HG03159 (cell line): ENCODE measurements around the gene RYR3.

Experiments used
- ATAC-seq: cut with Tn5 transposase; IDR thresholded peaks from one replicate; pipeline ENCODE4 v1.9.1; 2021; ENCODE audit warnings: mild to moderate bottlenecking, moderate library complexity; ENCODE audit not compliant: unreplicated experiment

The RYR3 gene

DNA sequence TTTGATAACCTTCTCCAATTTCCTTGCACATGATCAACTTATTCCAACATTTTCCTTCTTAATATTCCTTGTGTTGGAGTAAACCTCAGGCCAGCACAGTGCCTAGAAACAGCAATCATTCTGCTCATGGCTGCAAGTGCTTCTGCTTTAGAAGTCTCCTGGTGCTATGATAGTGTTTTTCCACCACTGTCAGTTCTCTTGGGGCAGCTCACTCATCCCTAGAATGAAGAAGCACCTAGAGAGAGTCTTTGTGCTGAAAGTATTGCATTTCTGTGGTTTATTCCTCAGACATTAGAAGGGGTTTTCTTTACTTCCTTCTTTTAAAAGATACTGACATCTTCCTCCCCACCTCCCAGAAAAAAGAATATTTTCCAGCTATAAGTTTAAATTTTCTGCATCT lies 183.5 kb downstream of the RYR3 start:
- no peak for ATAC-seq

DNA sequence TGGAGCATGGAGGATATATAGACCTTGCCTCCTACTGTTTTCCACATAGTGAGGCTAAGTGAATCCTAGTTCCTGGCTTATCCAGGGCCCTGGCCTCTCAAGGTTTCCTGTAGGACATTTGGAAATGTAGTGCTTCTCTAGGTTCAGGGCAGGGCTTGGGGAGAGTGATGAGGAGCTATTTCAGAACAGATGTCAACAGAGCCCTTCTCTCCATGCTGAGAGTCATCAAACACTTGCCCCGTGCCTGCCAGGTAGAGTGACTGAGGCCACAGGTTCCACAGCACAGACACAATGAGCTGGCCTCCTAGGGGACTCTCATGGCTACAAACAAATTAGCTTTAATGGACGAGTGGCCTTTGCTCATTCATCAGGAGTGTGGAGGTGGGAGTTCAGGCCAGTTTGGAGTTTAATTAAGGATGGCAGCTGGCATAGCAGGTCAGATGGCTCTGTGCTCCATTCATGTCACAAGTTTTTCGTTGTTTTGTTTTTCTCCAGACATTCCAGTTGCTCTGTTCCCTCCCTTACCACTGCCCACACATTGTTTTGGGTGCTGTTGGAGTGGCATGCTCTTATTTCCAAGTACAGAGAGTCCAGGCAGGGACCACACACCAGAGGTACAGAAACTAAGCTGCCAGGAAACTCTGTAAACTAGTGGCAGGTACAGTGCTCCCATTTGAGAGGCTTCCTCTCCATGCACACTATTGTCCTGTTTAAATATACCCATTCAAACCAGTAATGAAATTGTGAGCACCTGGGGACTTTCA lies 189.8 kb downstream of the RYR3 start:
- ATAC-seq = no peak

DNA sequence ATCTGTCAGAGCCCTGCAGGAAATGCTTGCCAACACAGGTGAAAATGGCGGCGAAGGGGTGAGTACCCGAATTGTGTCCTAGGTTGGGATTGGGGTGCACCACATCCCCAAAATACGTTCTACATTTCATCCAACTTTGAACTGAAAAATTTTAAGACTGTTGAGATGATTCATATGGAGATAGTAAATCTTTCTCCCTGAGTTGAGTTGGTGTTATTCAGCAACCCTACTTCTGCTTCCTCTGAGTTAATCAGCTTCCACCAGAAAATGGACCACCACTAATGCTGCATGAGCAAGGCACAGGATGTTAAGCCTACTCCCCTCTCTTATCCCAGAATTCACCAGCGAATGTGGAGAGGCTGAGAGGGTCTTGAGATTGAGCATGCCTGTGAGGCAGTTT lies 192.9 kb downstream of the RYR3 start:
- ATAC-seq = no peak

DNA sequence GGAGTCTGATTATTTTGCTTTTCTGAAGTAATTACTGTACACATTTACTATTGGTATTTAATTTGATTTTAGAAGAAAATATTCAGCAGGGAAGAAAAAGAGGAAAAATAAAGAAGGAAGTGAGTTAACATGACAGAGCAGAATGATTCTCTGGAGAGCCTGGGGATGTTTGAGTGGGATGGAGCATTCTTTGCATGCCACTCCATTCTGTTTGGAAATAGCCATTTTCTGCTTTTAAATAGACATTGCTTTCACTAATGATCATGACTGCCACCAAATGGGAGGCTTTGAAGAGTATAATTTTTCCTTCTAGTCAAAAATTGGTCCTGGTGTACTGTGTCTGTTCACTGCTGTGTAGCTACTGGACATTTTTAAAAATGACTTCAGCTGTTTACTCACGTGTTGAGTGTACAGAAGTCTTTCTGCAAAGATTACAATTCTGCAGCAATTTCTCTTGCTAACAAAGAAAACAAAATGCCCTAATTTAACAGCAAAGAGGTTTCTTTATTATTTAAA lies 196.1 kb downstream of the RYR3 start:
- ATAC-seq = no peak

DNA sequence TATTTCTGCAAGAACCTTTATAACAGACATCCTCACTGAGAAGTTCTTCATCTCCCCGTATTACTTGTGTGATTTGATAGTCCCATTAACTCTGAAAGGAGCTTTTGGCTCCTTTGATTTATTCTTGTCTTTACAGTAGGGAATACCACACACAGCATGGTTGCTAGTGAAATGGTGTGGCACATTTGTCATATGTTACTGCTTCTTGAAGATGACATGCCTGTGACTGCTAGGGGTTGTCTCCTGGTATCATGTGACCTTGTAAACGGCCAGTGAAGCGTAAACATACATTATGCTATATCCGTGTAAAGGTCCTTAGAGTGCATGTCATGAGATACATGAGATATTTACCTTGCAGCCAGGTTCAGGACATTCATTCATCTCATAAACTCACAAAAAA lies 197.9 kb downstream of the RYR3 start:
- no peak for ATAC-seq

DNA sequence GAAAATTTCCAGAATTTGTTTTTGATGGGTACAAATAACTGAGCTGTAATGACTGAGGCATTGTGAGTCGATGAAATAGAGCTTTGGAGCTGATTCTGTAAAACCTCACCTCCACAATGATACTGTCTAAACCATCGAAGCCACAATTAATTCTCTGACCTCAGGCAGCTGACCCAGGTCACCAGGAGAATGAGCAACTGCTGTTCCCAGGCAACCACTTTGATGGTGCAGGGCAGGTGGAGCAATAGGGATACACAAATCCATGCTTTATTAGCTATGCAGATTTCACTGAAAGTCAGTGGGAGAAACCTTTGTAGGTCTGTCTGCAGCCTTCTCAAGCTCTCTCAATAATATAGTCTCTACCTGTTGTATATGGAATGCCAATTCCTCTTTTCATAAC lies 204.4 kb downstream of the RYR3 start:
- no peak for ATAC-seq

DNA sequence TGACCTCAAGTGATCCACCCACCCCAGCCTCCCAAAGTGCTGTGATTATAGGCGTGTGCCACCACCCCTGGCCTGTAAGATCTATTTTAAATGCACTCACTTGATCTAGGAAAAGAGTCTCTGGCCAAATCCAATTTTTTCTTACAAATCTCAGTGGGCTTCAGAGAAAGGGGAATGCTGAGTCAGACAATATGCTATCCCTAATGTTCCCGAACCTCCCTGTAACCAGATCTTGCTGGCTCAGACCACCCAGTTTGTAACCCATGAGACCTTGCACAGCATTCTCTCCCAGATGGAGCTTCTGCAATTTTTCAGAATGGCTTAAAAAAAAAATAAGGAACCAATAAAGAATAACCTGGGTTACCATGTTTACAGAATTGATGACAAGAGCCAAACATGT lies 205.8 kb downstream of the RYR3 start:
- no peak for ATAC-seq

DNA sequence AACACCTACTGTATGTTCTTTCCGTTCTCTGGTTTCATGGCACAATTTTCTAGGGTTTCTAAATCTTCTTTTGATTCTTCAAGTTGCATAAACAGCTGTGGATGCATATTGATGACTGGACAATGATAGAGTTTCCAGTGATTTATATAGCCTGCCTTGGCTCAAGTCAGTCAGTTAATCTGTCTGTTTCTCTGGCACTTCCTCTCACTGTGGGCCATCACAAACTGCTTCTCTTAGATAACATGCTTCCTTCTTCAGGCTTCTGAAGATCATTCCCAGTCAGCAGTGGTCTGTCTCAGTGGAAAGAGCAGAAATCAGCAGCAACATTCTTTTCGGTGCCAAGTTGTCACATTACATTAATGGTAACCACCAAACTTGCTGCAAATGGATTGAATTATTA lies 207.2 kb downstream of the RYR3 start:
- no peak for ATAC-seq

DNA sequence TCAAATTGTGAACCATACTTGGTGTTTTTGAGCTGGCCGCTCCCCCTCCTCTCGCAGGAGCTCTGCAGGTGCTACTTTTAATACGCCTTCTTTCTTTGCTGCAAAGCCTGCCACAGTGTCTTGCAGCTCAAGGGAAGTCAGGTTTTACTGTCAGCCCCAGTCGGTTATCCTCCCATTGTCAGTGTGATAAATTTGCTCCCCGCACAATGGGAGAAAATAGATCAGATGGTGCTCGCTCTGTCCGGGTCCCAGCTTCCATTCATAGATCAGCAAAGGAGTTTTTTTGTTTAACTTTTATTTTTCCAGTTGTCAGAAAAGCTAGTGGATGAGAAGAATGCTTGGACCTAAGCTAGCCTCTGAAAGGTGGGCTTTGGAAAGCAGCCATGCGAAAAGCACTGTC lies 207.7 kb downstream of the RYR3 start:
- no peak for ATAC-seq

DNA sequence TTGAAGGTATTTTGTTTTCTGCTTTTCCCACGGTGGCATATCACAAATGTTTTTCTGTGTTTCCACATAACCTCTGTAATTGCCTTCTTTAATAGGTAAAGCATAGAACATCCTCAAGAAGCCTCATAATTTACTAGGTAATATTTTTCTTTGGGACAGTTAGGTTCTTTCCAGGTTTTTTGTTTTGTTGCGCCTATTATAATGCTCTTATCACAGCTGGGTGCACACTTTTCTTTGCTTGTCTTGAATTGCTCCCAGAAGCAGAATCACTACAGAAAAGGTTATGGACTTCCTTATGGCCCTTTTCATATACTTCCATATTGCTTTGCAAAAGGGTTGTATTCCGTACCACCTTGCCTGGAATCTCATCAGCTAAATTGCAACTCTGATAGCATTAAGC lies 213.5 kb downstream of the RYR3 start:
- no peak for ATAC-seq

DNA sequence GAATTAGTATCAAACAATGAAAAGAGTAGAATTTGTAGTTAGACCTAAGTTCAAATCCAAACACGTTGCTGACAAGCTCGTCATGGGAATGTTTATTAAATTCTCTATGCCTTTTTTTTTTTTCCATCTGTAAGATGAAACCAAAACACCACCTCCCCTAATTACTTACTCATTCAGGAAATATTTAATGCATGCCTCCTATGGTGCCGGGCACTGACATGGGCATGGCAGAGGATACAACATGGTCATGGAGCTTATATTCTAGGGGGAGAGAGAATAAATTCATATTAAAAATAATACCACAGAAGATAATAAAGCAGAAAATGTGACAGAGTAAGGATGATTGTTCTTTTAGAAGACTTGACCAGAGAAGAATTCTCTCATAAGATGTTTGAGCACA lies 215.8 kb downstream of the RYR3 start:
- ATAC-seq = no peak

DNA sequence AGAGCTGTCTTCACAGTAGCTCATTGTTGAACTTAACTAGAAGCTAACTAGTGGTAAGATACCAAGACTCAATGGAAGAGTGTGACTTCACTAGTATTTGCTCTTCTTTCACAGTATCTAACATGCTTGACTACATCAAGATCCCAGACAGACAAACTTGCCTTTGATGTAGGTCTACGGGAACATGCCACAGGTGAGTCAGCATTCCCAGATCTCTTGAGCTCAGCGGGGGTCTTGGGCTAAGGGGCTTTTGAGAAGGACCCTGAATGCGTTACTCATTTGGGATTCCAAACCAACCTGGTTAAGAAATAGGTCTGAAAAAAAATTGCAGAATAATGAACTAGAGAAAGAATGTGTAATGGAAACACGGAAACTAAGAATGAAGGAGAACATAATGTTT lies 222.4 kb downstream of the RYR3 start:
- ATAC-seq = no peak

DNA sequence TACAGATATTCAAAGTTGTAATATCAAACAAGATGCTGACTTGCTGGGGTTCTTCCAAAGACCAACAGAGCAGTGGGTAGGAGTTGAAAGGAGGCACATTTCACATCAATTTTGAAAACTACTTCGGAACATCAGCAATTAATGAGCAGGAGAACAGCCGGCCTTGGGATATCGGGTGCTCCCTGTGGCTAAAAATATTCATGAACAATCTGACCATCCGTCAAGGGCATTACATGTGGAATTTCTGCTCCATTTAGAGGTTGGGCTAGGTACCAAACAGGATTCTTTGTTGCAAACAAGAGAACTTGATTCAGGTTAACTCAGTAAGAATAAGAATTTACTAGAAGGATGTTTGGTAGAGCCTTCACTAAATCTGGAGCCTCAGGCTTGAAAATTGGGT lies 223.9 kb downstream of the RYR3 start:
- no peak for ATAC-seq

DNA sequence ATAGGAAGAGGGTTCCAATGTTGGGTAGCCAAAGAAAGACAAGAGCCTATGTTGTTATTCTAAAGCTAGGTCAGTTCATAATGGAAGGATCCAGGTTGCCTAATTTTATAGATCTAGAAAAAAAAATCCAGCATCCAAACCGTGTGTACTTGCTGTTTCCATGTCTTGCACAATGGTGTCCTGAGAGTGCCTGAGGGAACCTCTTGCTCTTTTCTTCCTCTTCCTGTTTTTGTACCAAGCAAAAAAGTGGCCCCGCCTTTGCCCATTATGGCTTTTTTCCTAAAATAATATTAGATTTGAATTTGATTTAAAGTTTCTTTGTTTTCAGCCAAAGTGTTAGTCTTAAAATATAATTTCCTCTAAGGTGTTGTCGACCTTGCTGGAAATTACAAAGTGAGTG lies 224.4 kb downstream of the RYR3 start:
- no peak for ATAC-seq

DNA sequence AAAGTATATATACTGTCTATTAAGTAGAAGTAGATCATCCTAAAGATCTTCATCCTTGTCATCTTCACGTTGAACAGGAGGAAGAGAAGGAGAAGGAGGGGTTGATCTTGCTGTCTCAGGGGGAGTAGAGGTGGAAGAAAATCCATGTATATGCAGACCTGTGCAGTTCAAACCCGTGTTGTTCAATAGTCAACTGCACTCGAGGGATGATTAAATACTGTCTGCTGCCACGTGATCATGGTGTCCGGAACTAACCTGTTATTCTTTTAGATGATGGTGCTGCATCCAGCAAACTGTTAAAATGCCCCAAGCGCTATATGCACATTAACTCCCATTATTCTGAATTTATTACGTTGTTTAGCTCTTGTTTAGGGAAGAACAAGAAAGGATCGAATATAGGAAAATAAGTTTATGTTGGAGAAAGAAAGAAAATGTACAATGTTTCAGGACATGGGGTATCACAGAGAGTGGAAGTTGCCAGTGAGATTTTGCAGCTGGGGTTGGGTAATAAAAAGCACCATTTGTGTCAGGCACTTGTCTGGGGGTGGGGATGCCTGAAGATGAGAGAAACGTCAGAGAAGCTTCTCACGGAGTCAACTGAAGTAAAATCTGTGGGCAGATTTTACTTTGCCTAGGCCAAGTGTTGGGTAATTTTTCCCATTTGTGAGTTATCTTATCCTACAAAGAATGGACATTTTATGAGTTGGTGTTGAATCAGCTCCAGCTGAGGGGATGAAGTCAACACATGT lies 229.2 kb downstream of the RYR3 start:
- no peak for ATAC-seq

DNA sequence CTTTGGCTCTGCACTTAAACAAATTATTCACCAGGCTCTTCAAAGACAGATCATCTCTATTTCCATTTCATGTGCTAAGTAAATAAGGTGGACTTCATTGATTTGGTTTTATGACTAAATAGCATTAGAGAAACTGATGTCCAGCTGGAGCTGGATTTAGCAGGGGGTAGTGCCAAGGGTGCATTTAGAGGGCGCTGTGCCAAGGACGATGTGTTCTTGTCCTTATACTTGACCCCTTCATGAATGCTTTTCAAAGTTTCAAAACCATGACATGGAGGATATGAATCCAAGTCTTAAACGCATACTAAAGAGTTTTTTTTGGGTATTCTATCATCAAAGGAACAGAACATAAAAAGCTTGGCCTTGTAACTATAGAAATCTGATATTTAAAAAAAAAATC lies 233.2 kb downstream of the RYR3 start:
- ATAC-seq = no peak

DNA sequence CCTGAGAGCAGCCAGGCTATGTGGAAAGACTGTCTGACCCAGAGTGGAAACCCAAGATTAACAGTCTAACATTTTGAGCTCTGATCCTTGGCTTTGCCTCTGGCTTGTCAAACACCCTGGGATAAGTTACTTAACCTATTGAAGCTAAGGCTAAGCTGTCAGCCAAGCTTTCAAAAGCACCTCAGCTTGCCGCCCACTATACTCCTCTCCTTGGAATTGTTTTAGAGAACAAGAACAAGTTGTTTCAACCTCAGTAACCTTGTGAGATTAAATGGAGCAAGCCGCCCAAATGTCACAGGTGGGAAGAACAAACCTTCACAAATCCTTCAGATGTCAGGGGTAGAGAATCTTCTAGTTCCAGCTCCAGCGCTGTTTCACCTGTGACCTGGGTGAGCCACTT lies 235.1 kb downstream of the RYR3 start:
- no peak for ATAC-seq

DNA sequence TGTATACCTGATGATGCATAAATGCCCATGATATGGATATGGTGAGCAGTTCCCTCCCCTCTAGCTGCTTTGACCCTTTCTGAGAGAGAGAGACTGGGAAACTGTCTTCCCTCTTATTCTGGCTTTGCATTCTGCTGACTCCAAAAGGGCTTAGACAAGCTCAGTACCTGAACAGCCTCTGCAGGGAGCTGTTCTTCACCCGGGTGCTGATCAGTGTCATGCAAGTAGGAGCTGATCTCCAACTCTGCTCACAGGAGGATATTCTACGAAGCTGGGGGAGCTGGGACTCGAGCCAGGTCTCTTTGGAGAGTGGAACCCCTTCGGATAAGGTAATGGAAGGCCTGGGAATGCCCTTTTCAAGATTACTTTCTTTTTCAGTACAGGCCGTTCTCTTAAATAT lies 237.1 kb downstream of the RYR3 start:
- no peak for ATAC-seq

DNA sequence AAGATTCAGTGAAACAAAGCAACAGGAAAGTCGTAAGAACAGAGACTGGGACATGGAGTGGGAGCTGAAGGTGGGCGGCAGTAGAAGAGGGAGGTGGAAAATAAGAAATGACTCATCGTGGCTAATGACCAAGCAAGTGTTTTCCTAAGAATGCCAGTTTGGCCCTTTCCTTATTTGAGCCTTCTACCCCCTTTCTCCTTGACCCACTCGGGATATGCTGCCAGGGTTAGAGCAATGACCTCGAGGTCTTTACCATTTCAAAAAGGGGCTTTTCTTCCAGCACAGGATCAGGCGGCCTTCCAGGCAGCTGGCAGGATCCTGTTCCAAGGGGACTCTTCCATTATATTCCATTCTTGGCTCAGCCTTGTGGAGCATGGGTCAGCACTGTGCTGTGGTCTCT lies 241.1 kb downstream of the RYR3 start:
- no peak for ATAC-seq

DNA sequence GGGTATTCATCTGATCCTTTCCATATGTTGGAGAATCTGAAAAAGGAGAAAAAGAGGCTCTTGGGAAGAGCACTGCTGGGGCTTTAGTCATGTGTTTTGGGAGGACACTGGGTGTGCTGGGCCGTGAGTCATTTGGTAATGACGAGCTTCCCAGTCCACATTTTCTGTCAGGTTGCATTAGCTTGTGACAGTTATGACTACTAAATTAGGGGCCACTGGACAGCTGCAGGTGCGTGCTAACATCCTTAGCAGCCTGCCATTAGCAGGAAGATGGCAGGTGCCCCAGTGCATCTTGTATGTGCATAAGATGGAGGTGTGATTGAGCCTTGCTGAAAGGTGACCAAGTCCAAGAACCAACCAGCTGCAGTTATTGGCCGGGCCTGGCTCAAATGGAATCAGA lies 242.4 kb downstream of the RYR3 start:
- ATAC-seq = no peak

DNA sequence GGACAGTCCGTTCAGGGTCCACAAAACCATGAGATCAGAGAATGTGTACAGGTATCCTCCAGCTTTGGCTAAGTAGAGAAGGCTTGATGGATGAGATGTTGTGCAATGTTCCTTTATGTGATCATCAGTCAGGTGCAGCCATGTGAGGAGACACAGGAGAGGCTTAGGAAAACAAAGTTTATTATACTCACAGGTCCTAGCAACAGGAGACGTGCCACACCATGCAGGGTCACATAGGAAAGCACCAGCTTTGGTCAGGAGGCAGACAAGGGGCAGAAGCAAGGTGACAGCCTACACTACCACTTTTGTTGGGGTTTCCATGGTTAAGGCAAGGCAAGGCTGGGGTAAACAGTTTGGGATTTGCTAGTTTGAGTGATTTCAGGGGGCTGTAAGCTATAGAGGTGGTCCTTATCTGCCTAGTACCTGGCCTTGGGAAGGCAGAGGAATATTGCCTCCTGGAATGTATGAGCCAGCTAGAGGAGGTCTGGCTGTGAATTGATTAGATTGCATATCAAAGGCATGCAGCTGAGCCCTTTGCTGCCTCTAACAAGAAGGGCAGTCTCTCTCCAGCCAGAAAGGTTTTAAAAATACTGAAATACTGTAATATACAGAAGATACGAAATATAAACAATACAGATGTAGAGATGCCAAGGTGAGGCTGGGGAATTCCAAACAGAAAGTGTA lies 248.6 kb downstream of the RYR3 start:
- ATAC-seq = no peak

DNA sequence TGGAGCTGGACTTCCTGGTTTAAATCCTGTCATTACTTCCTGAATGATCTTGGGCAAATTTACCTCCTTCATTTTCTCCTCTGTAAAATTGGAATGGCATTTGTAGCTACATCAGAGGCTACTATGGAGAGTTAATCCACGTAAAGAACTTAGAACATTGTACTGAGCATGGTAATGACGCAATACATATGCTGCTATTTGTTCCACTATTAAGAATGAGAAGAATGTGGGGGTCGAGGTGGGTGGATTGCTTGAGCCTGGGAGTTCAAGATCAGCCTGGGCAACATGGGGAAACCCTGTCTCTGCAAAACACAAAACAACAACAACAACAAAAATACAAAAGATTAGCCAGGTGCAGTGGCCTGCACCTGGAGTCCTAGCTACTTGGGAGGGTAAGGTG lies 250.6 kb downstream of the RYR3 start:
- ATAC-seq = no peak
